Trophoblast cell (in vitro differentiated cells and primary cell): ENCODE measurements around the gene VWA3A.
A peak's percentile ranks its signal among the peaks of the same experiment; 100 is the strongest.

Experiments
- DNase-seq, 2 donors: peaks; one replicate each; pipeline ENCODE4 v3.0.0-alpha.2; 2016
- H2AFZ ChIP-seq: 2 replicates; pipeline ENCODE4 v1.6.1; 2013; ENCODE audit warnings: low read length, moderate library complexity, mild to moderate bottlenecking; ENCODE audit not compliant: insufficient read depth, poor library complexity
- H2AK5ac ChIP-seq: 2 replicates; pipeline ENCODE4 v1.6.1; 2013; ENCODE audit warnings: mild to moderate bottlenecking, low read length
- H2BK120ac ChIP-seq: 2 replicates; pipeline ENCODE4 v1.6.1; 2013; ENCODE audit warnings: low read length, mild to moderate bottlenecking, moderate library complexity; ENCODE audit not compliant: insufficient read depth, poor library complexity
- H2BK12ac ChIP-seq: 2 replicates; pipeline ENCODE4 v1.6.1; 2013; ENCODE audit warnings: mild to moderate bottlenecking, low read length, moderate library complexity
- H2BK5ac ChIP-seq: 2 replicates; pipeline ENCODE4 v1.6.1; 2013; ENCODE audit warnings: low read length, low read depth, moderate library complexity, mild to moderate bottlenecking; ENCODE audit not compliant: poor library complexity
- H3K14ac ChIP-seq: 2 replicates; pipeline ENCODE4 v1.6.1; 2013; ENCODE audit warnings: mild to moderate bottlenecking, low read length
- H3K18ac ChIP-seq: 2 replicates; pipeline ENCODE4 v1.6.1; 2013; ENCODE audit warnings: mild to moderate bottlenecking, low read length
- H3K23ac ChIP-seq: 2 replicates; pipeline ENCODE4 v1.6.1; 2013; ENCODE audit warnings: low read length
- H3K27ac ChIP-seq: 2 replicates; pipeline ENCODE4 v1.5.1; 2013; ENCODE audit warnings: low read depth, mild to moderate bottlenecking, inconsistent platforms, low read length, moderate library complexity
- H3K27me3 ChIP-seq: 2 replicates; pipeline ENCODE4 v1.6.1; 2013; ENCODE audit warnings: inconsistent platforms, mild to moderate bottlenecking, low read length, moderate library complexity; ENCODE audit not compliant: insufficient read depth
- H3K36me3 ChIP-seq, 2 experiments: 1 replicate in 1 of 2; 2 replicates in 1 of 2; pipeline ENCODE4 v1.6.1; 2013; ENCODE audit warnings: low read length in 2 of 2, mild to moderate bottlenecking in 2 of 2, moderate library complexity in 1 of 2; ENCODE audit not compliant: insufficient read depth in 2 of 2, control insufficient read depth in 1 of 2
- H3K4ac ChIP-seq: 2 replicates; pipeline ENCODE4 v1.6.1; 2013; ENCODE audit warnings: low read depth, mild to moderate bottlenecking, low read length, moderate library complexity
- H3K4me1 ChIP-seq, 2 experiments: 1 replicate in 1 of 2; 2 replicates in 1 of 2; pipeline ENCODE4 v1.6.1; 2013; ENCODE audit warnings: low read length in 2 of 2, mild to moderate bottlenecking in 2 of 2, moderate library complexity in 1 of 2; ENCODE audit not compliant: insufficient read depth in 2 of 2, control insufficient read depth in 1 of 2
- H3K4me2 ChIP-seq: 2 replicates; pipeline ENCODE4 v1.6.1; 2013; ENCODE audit warnings: inconsistent platforms, mild to moderate bottlenecking, low read length, moderate library complexity
- H3K4me3 ChIP-seq: 2 replicates; pipeline ENCODE4 v1.5.1; 2013; ENCODE audit warnings: mild to moderate bottlenecking, low read depth, low read length, inconsistent platforms
- H3K79me1 ChIP-seq: one replicate; pipeline ENCODE4 v1.6.1; 2013; ENCODE audit warnings: low read length
- H3K79me2 ChIP-seq: 2 replicates; pipeline ENCODE4 v1.6.1; 2013; ENCODE audit warnings: low read length, mild to moderate bottlenecking; ENCODE audit not compliant: control insufficient read depth, insufficient read depth, poor library complexity
- H3K9ac ChIP-seq: 2 replicates; pipeline ENCODE4 v1.6.1; 2013; ENCODE audit warnings: mild to moderate bottlenecking, low read length
- H3K9me3 ChIP-seq: 2 replicates; pipeline ENCODE4 v1.6.1; 2013; ENCODE audit warnings: low read depth, mild to moderate bottlenecking, control low read depth, inconsistent platforms, low read length; ENCODE audit not compliant: insufficient read depth
- H4K12ac ChIP-seq: 2 replicates; pipeline ENCODE4 v1.6.1; 2013; ENCODE audit warnings: low read depth, mild to moderate bottlenecking, low read length, moderate library complexity
- H4K8ac ChIP-seq: 2 replicates; pipeline ENCODE4 v1.6.1; 2013; ENCODE audit warnings: low read depth, mild to moderate bottlenecking, low read length, moderate library complexity
- H4K91ac ChIP-seq: one replicate; pipeline ENCODE4 v1.6.1; 2013; ENCODE audit warnings: low read depth, mild to moderate bottlenecking, low read length, moderate library complexity
- WGBS: extraction: QIAGEN DNeasy Blood & Tissue Kit; methylation state at CpG from one replicate; pipeline ENCODE4 v1.1.7; 2013; ENCODE audit warnings: missing lambda C conversion rate; ENCODE audit not compliant: insufficient read length, insufficient coverage; ENCODE audit errors: extremely low coverage; 5-methylcytosine and 5-hydroxymethylcytosine counted together

Gene VWA3A

DNA sequence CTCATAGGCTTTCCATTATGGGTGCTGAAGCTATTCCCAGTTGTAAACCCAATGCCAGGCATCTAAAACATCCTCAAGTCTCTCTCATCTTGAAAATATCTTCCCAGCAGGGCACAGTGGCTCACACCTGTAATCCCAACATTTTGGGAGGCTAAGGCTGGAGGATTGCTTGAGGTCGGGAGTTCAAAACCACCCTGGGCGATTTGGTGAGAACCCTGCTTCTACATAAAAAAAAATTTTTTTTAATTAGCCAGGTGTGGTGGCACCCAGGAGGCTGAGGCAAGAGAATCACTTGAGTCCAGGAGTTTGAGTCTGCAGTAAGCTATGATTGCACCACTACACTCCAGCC, 100.7 kb downstream of the VWA3A start:
- no peak overlapping the region for H4K91ac ChIP-seq
- H3K36me3 ChIP-seq = no peaks in the 10 kb centered on the region
- no peak overlapping the region for H3K27ac ChIP-seq
- no peak overlapping the region for H4K8ac ChIP-seq
- no CpG with 5 or more reads among the region's 2 CpGs for WGBS
- no peak overlapping the region for H2BK12ac ChIP-seq
- no peak overlapping the region for H3K9ac ChIP-seq
- H3K14ac ChIP-seq = no peak overlapping the region
- no peak overlapping the region for H2AFZ ChIP-seq
- peaks cover 2% of the 10 kb centered on the region in 2 experiments for H3K4me1 ChIP-seq
- H3K4me3 ChIP-seq = no peak overlapping the region
- no peak overlapping the region for H3K18ac ChIP-seq
- no peak for DNase-seq
- no peak overlapping the region for H4K12ac ChIP-seq
- no peak overlapping the region for H2BK5ac ChIP-seq
- H3K27me3 ChIP-seq = no peaks in the 10 kb centered on the region
- no peak overlapping the region for H2BK120ac ChIP-seq
- no peak overlapping the region for H2AK5ac ChIP-seq
- H3K4me2 ChIP-seq = no peak overlapping the region
- H3K9me3 ChIP-seq = peaks cover 1% of the 10 kb centered on the region
- H3K23ac ChIP-seq = no peak overlapping the region
- no peak overlapping the region for H3K4ac ChIP-seq
- H3K79me2 ChIP-seq = no peaks in the 10 kb centered on the region
- H3K79me1 ChIP-seq = peaks cover 9% of the 10 kb centered on the region

DNA sequence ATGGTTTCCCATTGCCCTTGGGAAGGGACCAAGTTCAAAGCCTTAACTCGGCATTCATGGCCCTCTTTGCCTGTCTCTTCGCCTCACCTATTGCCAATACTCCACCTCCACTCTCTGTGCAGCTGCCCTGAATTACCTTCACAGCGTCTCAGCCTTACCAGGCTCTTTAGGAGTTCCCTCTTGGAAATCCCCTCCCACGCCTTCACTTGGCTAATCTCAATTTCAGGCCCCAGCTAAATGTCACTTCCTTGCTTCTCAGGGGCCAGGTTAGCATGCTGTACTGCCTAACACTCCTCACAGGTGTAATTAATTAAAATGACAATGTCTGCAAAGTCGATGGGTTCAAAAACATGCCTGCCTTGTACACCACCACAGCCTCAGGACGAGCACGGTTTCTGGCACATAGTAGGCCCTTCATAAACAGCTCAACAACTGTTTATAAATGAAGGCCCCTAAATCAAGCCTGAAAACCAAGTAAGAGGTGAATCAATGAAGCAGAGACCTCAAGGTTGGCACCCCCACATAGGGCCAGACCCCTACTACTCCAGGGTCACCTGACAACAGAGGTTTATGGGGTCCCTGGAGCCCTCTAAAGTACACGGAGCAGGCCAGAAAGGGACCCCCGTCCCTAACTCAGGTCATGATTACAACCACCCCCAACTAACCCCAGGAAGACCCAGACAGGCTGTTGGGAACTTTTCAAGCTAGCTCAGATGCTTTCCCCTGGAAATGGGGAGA, 102.5 kb downstream of the VWA3A start:
- no peak for DNase-seq
- no peak overlapping the region for H2AFZ ChIP-seq
- H3K27ac ChIP-seq = no peak overlapping the region
- peaks cover 1% of the 10 kb centered on the region for H3K9me3 ChIP-seq
- no peak overlapping the region for H2AK5ac ChIP-seq
- no peak overlapping the region for H2BK12ac ChIP-seq
- H3K23ac ChIP-seq = no peak overlapping the region
- no peaks in the 10 kb centered on the region for H3K27me3 ChIP-seq
- no peak overlapping the region for H4K91ac ChIP-seq
- H3K79me2 ChIP-seq = no peaks in the 10 kb centered on the region
- no peak overlapping the region for H2BK5ac ChIP-seq
- no CpG with 5 or more reads among the region's 9 CpGs for WGBS
- H3K4me3 ChIP-seq = no peak overlapping the region
- no peak overlapping the region for H2BK120ac ChIP-seq
- no peaks in the 10 kb centered on the region for H3K36me3 ChIP-seq
- peaks cover 0 to 2% of the 10 kb centered on the region in 2 experiments for H3K4me1 ChIP-seq
- H3K9ac ChIP-seq = no peak overlapping the region
- H3K4me2 ChIP-seq = no peak overlapping the region
- H3K14ac ChIP-seq = no peak overlapping the region
- H3K18ac ChIP-seq = no peak overlapping the region
- H3K79me1 ChIP-seq = peaks cover 9% of the 10 kb centered on the region
- H4K8ac ChIP-seq = no peak overlapping the region
- H4K12ac ChIP-seq = no peak overlapping the region
- H3K4ac ChIP-seq = no peak overlapping the region

DNA sequence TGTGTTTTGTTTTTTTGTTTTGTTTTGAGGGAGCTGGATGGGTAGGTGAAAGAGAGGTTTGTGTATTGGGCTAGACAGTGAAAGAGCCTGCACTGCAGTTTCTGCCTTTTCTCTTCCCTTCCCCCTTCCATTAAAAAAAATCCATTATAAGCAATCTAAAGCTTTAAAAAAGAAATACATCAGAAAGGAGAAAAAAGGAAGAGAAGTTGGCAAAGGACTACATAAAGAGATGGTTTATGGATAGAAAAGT, 103.0 kb downstream of the VWA3A start:
- no peak overlapping the region for H2BK12ac ChIP-seq
- H3K27me3 ChIP-seq = no peaks in the 10 kb centered on the region
- H3K14ac ChIP-seq = no peak overlapping the region
- H4K8ac ChIP-seq = no peak overlapping the region
- no peaks in the 10 kb centered on the region for H3K36me3 ChIP-seq
- peaks cover 7% of the 10 kb centered on the region for H3K79me1 ChIP-seq
- H3K4me3 ChIP-seq = no peak overlapping the region
- no peak for DNase-seq
- no peaks in the 10 kb centered on the region for H3K79me2 ChIP-seq
- no peak overlapping the region for H2BK120ac ChIP-seq
- no peak overlapping the region for H3K4ac ChIP-seq
- H3K27ac ChIP-seq = no peak overlapping the region
- H4K91ac ChIP-seq = no peak overlapping the region
- no peak overlapping the region for H2AK5ac ChIP-seq
- no peak overlapping the region for H4K12ac ChIP-seq
- H3K18ac ChIP-seq = no peak overlapping the region
- H3K9ac ChIP-seq = no peak overlapping the region
- peaks cover 0 to 2% of the 10 kb centered on the region in 2 experiments for H3K4me1 ChIP-seq
- H3K23ac ChIP-seq = no peak overlapping the region
- no peaks in the 10 kb centered on the region for H3K9me3 ChIP-seq
- H3K4me2 ChIP-seq = no peak overlapping the region
- no peak overlapping the region for H2BK5ac ChIP-seq
- H2AFZ ChIP-seq = no peak overlapping the region

DNA sequence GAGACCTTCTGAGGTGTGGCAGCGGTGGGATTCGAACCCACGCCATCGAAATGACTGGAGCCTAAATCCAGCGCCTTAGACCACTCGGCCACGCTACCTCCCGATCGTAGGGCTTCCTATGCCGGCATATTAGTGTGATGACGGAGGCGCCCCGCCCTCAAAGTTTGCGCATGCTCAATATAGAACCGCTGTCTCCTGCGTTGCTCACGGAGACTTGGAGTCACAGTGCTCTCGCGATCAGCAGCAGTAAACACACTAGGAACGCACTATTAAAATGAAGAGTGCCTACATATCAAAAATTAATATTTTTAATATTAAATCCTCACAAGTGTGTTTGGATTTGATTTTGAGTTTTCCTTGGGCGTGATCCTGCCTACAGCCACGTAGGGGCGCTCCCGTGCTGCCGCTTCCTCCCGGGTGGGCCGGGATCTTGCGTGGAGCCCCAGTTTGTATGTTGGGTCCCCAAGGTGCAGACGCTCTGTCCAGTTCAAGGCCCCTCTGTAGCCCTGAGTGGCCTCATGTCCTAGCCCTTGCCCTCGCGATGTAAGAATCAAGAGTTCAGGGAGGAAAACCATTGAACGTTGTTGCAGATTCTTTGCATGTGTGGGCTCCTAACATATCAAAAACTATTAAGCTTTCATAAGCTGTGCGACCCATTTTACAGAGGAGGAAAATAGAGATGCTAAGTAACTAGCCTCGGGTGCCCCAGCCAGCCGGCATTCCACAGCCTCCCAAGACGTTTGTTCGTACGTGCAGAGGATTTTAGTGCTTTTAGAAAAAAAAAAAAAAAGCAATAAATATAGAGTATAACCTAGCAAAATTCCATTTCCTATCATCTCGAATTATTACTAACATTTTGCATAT, 103.6 kb downstream of the VWA3A start:
- Histone ChIP-seq H3K18ac (no peak overlapping the region), H3K4me1 (peaks cover 0 to 2% of the 10 kb centered on the region in 2 experiments), H3K9ac (no peak overlapping the region), H3K14ac (peak overlapping the region; percentile 46), H3K4me3 (peak overlapping the region; percentile 69), H4K91ac (no peak overlapping the region), H4K8ac (peak overlapping the region; percentile 80), H2AK5ac (no peak overlapping the region), H3K27ac (no peak overlapping the region), H3K9me3 (no peaks in the 10 kb centered on the region), H2BK12ac (no peak overlapping the region), H3K79me2 (no peaks in the 10 kb centered on the region), H2BK120ac (no peak overlapping the region), H3K4ac (no peak overlapping the region), H2AFZ (peak overlapping the region; percentile 83), H3K27me3 (no peaks in the 10 kb centered on the region), H3K4me2 (peak overlapping the region; percentile 70), H3K23ac (no peak overlapping the region), H3K36me3 (no peaks in the 10 kb centered on the region), H2BK5ac (no peak overlapping the region), H4K12ac (peak overlapping the region; percentile 76), H3K79me1 (peaks cover 6% of the 10 kb centered on the region)
- WGBS = no CpG with 5 or more reads among the region's 39 CpGs
- DNase-seq = peak; percentile 93 to 97
